ENCODE measurements around the gene LRRC55.
"Not testable (repeated sequence)": the region's sequence is repeated elsewhere in the genome, so short reads cannot be mapped to it uniquely, and the experiment has no call there.

The LRRC55 gene

GRCh38 chr11:57161351-57161750 is 20.4 kb upstream of the LRRC55 start:
- no peak for DNase-seq (ENCODE audit: low read depth in 2 of 2, low spot score in 1 of 2)

DNA sequence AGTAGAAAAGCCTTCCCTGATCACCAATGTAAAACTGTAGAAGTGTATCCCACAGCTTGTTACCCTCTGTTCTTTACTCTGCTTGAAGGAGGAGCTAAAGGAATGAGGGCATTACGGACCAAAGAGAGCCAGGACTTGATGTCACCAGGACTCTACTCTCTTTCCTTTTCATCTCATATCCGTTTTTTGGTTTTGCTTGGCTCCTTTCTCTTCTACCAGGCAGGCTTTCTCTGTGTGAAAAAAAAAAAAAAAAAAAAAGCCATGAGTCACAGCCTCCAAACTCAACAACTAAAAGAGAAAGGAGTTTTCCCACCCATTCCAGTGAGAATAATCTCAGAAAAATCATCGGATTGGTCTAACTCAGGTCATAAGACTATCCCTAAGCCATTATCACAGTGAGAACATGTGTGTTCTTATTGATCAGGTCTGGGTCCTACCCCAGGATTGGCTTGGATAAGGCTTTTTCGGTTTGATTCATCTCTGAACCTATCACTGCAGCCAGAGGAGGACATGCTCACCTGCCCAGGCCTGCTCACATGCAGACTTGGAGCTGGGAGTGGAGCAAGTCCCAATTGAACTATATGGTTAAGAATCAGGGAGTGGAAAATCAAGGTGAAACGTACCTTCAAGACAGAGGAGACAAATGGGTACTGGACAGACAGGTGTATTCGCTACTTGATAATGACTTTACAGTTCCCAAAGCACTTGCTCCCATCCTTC is 19.4 kb upstream of the LRRC55 start:
- DNase-seq (ENCODE audit: low read depth in 2 of 2, low spot score in 1 of 2), result no peak

DNA sequence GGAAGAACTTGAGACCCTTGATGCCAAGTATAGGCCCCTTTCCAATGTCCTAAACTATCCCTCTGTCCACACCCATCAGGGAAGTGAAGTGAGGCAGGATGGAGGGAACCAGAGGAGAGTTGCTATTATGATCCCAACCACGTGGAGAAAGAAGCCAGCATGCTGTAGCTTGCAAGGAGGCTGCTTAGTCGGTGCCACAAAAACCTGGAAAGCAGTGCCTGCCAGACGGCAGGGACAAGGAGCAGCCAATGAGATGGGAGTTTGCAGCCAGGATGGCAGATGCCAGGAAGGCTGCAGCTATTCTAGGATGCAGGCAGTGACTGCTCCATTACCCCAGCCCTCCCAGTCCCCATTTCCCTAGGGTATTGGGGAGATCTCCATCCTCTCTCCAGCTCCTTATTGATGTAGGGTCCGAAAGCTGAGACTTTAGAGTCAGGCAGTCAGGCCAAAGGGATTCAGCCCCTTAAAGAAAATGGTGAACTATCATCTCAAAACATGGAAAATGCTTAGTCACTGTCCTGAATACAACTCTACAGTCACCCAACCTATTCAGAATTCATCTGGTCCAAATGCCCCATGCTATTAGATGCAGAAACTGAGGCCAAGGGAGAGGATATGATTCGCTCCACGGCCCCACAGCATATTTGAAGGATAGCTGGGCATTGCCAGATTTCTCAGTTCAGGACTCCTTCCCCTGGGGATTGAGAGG is 18.4 kb upstream of the LRRC55 start:
- no peak for DNase-seq (ENCODE audit: low read depth in 2 of 2, low spot score in 1 of 2)

DNA sequence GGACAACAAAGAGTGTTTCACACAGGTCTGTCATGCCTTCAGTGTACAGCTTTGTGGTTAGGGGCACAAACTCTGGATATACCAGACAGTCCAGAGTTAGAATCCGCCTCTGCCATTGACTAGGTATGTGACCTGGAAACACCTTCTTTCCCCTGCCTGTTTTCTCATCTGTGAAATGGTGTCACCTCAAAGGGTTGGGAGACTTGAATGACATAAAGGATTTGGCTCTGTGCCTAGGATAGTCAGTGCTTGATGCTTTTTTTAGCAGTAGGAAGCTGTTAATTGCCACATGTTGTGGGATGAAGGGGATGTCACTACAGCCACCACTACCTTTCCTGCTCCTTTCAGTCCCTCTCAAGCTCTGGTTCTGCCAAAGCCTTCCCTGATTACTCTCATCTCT is 17.4 kb upstream of the LRRC55 start:
- no peak for DNase-seq (ENCODE audit: low read depth in 2 of 2, low spot score in 1 of 2)

DNA sequence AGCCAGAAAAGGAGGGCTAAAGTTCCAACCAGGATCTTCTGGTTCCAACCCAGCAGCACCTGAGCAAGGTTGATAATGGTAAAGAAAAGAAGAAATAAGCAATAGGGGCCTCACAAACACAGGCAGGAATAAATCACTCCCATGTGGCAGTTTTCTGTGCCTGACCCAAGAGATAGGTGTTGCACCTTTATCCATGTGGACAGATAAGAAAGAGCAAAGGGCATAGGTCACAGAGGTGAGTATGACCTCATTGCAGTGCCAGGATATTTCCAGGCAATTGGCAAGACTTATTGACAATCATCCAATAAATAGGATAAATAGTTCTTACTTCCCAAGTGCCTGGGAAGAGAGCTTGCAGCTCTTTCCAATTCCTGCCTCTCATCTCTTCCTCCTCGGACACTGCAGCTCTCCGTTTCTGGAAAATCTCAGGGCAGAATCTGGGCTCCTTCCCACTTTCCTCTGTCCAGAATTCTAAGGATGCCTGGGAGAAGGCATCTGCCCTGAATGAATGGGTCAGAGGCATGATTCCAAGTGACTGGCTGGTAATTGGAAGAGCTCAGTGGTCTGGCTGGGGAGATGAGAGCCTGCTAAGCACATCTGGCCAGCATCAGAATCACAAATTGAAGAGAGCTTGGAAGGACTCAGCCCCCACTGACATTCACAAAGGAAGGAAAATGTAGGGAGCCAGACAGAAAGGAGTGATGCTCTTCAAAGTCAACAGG is 14.5 kb upstream of the LRRC55 start:
- no peak for DNase-seq (ENCODE audit: low read depth in 2 of 2, low spot score in 1 of 2)

DNA sequence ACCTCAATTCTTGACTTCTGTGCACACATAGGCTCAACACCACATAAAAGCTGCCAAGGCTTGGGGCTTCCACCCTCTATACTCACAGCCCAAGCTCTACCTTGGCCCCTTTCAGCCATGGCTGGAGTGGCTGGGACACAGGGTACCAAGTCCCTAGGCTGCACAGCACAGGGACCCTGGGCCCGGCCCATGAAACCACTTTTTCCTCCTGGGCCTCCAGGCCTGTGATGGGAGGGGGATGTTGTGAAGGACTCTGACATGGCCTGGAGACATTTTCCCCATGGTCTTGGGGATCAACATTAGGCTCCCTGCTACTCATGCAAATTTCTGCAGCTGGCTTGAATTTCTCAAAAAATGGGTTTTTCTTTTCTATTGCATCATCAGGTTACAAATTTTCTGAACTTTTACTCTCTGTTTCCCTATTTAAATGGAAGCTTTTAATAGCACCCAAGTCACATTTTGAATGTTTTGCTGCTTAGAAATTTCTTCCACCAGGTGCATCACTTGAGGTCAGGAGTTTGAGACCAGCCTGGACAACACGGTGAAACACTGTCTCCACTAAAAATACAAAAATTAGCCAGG is 11.9 kb upstream of the LRRC55 start:
- not testable (repeated sequence) for DNase-seq (ENCODE audit: low read depth in 2 of 2, low spot score in 1 of 2)

DNA sequence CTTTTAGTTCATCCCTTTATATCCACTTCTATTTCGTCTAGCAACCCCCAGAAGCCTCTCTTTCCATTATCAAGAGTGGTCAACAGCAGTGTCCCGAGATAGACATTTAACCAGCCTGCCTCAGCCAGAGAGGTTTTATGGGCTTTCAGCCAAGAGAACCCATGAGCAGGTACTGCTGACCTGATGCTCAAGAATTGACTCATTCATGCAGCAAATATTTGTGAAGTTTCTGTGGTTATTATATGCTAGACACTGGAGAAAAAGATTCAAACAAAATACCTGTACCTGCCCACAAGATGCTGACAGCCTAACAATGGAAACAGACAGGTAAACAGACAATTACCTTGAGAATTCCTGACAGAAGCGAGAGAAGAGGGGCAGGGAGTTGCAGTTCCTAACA is 9.7 kb upstream of the LRRC55 start:
- no peak for DNase-seq (ENCODE audit: low read depth in 2 of 2, low spot score in 1 of 2)

GRCh38 chr11:57174656-57175055 is 7.1 kb upstream of the LRRC55 start:
- DNase-seq (ENCODE audit: low read depth in 2 of 2, low spot score in 1 of 2), result no peak

DNA sequence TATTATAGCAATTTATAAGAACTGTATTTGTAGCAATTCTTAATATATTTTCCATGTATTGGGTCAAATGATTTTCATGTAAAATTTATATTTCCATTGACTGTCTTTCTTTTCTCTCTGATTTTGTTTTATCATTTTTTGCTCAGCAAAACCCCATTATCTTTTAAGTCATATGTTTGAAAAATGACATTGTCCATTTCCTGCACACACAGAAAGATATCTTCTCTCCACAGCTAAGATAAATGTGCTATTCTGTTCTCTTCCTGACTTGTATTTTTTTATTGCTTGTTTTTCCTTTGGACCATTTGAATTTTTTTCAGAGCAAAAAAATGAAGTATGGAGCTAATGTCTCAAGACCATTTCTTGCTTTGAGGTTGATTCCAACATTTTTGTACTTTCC is 6.3 kb upstream of the LRRC55 start:
- DNase-seq (ENCODE audit: low read depth in 2 of 2, low spot score in 1 of 2), result no peak

GRCh38 chr11:57178334-57178733 is 3.4 kb upstream of the LRRC55 start:
- no peak for DNase-seq (ENCODE audit: low read depth in 2 of 2, low spot score in 1 of 2)

GRCh38 chr11:57179681-57180080 is 2.1 kb upstream of the LRRC55 start:
- no peak for DNase-seq (ENCODE audit: low read depth in 2 of 2, low spot score in 1 of 2)

DNA sequence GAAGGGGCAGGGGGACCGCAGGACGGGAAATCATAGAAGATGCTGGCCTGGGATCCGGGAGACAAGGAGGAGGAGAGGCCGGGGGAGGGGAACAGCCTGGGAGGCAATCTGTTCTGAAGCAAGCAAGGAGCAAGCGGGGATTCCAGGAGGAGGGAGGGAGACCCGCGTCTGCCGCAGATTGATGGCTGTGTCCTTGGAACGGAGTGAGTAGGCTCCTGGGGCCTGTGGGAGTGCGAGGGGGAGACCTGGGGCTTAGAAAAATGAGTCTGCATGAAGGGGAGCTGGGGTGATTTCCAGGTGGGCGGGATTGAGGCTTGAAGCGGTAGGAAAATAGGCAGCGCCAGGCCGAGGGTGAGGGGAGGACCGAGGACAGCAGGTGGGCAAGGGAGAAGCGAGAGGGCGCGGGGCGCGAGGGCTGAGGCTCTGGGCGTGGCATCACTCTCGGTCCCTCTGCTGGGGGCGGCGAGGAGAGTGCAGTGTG is 1.6 kb upstream of the LRRC55 start:
- DNase-seq (ENCODE audit: low read depth in 2 of 2, low spot score in 1 of 2), result no peak

- DNase-seq (ENCODE audit: low read depth in 2 of 2, low spot score in 1 of 2), result no peak
These were observed 789 bp upstream of the LRRC55 start for GRCh38 chr11:57180964-57181363.

DNA sequence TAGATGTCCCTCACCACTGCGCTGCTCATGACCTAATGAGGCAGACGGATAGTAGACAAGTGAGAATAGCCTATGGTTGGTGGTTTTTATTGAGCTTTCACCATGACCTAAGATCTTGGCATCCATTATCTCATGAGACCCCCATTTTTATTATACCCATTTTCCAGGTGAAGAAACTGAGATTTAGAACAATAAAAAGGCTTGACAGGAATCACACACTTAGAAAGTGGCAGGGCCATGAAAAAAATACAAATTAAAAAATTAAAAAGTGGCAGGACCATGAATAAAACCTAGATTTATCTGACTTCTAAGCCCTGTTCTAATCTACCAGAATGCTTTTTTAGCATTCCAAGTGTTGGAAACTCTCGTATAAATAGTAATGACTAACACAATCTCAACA is 1.1 kb downstream of the LRRC55 start:
- DNase-seq (ENCODE audit: low read depth in 2 of 2, low spot score in 1 of 2), result no peak

DNA sequence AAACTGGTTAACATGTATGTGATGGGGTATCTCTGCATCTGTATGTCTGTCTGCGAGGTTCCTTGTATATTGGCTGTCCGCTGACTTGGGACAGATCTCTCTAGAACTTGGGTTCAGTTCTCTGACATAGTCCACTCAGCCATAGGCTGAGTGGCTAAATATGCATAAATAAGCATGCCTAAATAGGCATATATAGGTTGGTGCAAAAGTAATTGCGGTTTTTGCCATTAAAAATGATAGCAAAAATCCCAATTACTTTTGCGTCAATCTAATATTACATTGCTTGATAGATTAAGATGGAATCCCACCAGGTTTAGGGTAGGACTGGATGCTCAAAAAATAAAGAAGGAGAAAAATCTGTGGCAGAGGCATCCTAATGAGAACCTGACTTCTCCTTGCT is 8.8 kb downstream of the LRRC55 start:
- no peak for DNase-seq (ENCODE audit: low read depth in 2 of 2, low spot score in 1 of 2)

DNA sequence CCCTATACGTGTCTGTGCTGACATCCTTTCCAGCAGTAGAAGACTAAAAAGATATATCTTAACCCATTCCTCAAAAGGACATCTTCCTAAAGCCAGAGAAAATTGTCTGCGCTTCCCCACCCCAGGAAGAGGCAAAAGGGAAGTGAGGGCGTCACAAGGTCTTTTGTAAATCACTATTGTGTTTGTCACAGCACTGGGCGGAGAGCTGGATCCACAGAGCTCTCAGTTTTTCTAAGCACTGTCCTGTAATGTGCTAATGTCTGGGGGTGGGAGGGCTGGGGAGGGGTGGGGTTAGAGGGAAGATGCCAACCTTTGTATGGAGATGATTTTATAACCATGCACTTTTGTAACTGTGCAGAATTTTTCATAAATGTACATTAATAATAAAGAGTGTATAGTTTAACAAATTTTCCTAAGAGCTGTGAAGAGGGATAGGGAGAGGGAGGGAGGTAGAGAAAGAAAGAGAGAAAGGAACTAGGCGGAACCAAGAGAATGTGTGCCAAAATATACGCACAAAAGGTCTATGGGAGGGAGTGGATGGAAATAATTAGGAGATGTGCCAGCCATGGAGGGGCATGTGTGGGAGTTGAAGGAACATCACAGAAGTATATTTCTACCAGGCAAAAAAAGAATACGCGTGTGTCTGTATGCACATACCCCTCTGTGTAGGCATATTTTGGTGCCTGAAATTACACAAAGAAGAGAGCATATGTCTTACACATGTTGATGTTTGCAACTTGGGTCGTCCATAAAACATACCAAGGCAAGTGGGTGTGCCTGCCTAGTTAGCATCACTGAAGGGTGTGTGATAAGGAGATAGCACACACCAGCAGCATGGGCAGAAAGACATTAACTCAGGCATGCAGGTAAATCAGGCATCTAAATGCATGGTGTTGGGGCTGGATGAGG is 9.8 kb downstream of the LRRC55 start:
- DNase-seq (ENCODE audit: low read depth in 2 of 2, low spot score in 1 of 2), result no peak

DNA sequence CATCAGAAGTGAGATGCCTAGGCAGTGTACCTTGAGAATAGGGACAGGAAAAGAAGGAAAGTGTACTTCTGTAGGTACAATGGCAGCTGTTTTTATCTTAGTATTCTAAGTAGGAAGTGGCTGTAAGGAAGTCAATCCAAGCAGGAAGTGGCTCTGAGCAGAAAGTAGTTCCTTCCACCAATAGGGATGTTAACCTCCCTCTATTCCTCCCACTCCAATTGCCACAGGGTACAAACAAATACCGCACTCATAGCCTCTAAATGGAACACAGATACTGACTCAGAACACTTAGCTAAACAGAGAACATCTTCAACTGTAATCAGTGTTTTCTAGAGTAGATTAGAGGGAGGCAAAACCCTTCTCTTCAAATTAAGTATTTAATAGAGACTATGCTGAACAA is 10.6 kb downstream of the LRRC55 start:
- no peak for DNase-seq (ENCODE audit: low read depth in 2 of 2, low spot score in 1 of 2)

DNA sequence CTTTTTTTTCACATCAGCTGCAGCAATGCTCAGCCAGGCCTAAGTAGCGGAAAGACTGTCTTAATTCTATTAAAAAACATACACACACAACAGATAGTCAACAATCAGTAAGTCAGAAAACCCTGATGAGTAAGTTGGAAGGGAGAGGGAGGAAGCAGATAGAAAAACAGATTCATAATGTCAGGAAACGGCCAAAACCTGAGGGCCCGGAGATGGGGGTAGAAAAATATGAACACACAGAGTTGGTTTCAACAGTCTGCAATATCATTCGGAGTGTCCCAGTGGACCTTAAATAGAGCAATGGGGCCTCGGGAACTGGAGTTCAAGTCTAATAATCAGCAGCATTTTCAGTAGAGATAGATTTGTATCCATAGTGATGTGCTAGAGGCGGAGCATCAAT is 14.8 kb downstream of the LRRC55 start:
- no peak for DNase-seq (ENCODE audit: low read depth in 2 of 2, low spot score in 1 of 2)

DNA sequence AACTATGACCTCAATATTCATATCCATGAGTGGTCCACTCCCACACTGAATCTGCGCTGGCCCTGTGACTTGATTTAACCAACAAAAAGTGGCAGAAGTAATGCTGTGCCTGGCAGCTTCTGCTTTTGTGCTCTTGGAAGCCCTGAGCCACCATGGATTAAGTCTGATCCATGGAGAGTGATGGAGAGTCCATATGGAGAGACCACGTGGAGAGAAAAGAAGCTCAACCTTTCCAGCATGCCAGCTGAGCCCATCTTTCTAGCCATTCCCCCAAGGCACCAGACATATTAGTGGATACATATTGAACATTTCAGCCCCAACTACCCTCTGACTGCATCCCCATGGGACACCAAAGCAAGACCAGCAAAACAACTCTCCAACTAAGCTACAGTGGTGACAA is 16.0 kb downstream of the LRRC55 start:
- DNase-seq (ENCODE audit: low read depth in 2 of 2, low spot score in 1 of 2), result no peak

DNA sequence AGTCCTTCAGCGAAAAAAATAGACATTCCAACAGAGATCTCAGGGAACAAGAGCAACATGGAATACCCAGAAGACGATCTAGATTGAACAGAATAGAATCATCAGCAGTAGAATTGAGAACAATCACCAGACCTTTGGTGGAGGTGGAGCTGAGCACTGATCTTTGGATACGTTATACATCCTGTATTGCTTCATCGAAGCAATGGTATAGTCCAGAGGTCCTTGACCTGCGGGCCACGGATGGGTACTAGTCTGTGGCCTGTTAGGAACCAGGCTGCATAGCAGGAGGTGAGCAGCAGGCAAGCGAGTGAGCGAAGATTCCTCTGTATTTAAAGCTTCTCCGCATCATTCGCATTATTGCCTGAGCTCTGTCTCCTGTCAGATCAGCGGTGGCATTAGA is 17.6 kb downstream of the LRRC55 start:
- DNase-seq (ENCODE audit: low read depth in 2 of 2, low spot score in 1 of 2), result no peak

DNA sequence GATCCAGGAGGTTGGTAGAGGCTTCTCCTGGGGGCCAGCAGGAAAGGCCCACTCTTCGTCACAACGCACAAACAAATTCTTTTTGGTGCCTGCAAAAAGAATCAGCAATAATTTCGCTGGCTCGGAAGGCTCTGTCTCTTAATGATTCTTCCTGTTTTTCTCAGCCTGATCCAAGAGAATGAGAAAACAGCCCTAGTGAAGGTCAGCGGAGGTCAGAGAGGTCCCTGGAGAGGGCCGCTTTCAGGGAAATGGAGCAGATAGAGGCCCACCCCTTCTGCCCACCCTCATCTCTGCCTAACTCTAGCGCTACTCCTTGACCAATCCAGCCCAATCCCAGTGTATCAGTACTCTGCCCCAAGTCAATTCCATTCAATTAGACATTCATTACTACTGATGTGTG is 19.2 kb downstream of the LRRC55 start:
- DNase-seq (ENCODE audit: low read depth in 2 of 2, low spot score in 1 of 2), result no peak

Measured in stimulated activated CD8-positive, alpha-beta memory T cell treated with anti-CD3 and anti-CD28 coated beads, Interleukin-4, amount 100 ng/mL, for 4 hours (primary cell).